Adrenal gland (tissue), 5 donors: ENCODE results near the gene YIF1B.

Experiments
- POLR2A ChIP-seq, 2 donors: fragments of 450-650 bp; IDR thresholded peaks; one replicate each; pipeline ENCODE4 v1.6.1; 2017; ENCODE audit warnings: antibody characterized with exemption in 2 of 2, mild to moderate bottlenecking in 2 of 2, moderate library complexity in 1 of 2
- TF ChIP-seq, protein P1 (sequence below), 6 experiments: fragments of 450-650 bp in 4 of 6; fragments of 200-600 bp in 2 of 6; sonication (generic) in 1 of 6; IDR thresholded peaks; 1 replicate in 5 of 6; 2 replicates in 1 of 6; pipeline versions ENCODE4 v1.5.1 to v1.8.0; 2016 to 2021; ENCODE audit warnings: antibody characterized with exemption in 6 of 6, mild to moderate bottlenecking in 2 of 6, moderate library complexity in 1 of 6
- donor health status: DM: no; HTN: no; CAD: no.

DNA sequence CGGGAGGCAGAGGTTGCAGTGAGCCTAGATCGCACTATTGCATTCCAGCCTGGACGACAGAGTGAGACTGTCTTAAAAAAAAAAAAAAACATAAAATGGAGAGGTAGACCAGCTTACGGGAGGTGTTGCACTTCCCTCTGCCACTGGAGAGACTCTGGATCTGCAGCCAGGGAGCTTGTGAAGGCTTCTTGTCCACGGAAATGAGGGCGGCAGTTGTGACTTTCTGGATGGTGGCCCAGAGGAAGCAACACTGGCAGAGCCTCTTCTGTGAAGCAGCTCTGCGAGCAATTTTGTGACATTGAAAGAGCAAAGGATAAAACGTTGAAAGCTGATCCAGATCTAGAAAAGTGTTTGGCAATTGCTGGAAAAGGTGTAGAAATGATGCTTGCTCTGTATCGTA is 41.0 kb downstream of the YIF1B start:
- TF ChIP-seq, protein P1, sequence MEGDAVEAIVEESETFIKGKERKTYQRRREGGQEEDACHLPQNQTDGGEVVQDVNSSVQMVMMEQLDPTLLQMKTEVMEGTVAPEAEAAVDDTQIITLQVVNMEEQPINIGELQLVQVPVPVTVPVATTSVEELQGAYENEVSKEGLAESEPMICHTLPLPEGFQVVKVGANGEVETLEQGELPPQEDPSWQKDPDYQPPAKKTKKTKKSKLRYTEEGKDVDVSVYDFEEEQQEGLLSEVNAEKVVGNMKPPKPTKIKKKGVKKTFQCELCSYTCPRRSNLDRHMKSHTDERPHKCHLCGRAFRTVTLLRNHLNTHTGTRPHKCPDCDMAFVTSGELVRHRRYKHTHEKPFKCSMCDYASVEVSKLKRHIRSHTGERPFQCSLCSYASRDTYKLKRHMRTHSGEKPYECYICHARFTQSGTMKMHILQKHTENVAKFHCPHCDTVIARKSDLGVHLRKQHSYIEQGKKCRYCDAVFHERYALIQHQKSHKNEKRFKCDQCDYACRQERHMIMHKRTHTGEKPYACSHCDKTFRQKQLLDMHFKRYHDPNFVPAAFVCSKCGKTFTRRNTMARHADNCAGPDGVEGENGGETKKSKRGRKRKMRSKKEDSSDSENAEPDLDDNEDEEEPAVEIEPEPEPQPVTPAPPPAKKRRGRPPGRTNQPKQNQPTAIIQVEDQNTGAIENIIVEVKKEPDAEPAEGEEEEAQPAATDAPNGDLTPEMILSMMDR (IDR thresholded peaks at IDR 0.05) = no peak
- TF ChIP-seq POLR2A (IDR thresholded peaks at IDR 0.05) = no peak
